Peyer's patch (tissue), 4 donors: ENCODE measurements around the gene SYNPR.

ENCODE experiments used
- POLR2A ChIP-seq, 2 donors: fragments of 450-650 bp; IDR thresholded peaks; one replicate each; pipeline ENCODE4 v1.5.1; 2017; ENCODE audit warnings: antibody characterized with exemption in 2 of 2, mild to moderate bottlenecking in 2 of 2, moderate library complexity in 2 of 2
- TF ChIP-seq, protein P1 (sequence below), 6 experiments: fragments of 450-650 bp in 4 of 6; fragments of 200-600 bp in 2 of 6; sonication (generic) in 1 of 6; IDR thresholded peaks; one replicate each; pipeline ENCODE4 v1.5.1; 2017 to 2019; ENCODE audit warnings: antibody characterized with exemption in 6 of 6, mild to moderate bottlenecking in 3 of 6, moderate library complexity in 1 of 6

GRCh38 chr3:63296249-63296648 is 18.1 kb downstream of the SYNPR start:
- TF ChIP-seq, protein P1, sequence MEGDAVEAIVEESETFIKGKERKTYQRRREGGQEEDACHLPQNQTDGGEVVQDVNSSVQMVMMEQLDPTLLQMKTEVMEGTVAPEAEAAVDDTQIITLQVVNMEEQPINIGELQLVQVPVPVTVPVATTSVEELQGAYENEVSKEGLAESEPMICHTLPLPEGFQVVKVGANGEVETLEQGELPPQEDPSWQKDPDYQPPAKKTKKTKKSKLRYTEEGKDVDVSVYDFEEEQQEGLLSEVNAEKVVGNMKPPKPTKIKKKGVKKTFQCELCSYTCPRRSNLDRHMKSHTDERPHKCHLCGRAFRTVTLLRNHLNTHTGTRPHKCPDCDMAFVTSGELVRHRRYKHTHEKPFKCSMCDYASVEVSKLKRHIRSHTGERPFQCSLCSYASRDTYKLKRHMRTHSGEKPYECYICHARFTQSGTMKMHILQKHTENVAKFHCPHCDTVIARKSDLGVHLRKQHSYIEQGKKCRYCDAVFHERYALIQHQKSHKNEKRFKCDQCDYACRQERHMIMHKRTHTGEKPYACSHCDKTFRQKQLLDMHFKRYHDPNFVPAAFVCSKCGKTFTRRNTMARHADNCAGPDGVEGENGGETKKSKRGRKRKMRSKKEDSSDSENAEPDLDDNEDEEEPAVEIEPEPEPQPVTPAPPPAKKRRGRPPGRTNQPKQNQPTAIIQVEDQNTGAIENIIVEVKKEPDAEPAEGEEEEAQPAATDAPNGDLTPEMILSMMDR (IDR thresholded peaks at IDR 0.05) = no peak
- no peak for TF ChIP-seq POLR2A (IDR thresholded peaks at IDR 0.05)
